Stimulated activated CD4-positive, alpha-beta T cell treated with anti-CD3 and anti-CD28 coated beads, Interleukin-4, amount 100 ng/mL, for 4 hours (primary cell): ENCODE data around the gene TECPR1.

ENCODE experiments used
- DNase-seq, 2 experiments: peaks; one replicate each; pipeline ENCODE4 v3.0.0-alpha.2; 2020

TECPR1 gene

GRCh38 chr7:98251601-98252424 lies at the start of gene TECPR1:
TSS of gene TECPR1 (minus strand) at chr7:98252232. CDS start at chr7:98246146, 6,086 bp downstream.
- peak; percentile 79 to 83 for DNase-seq

DNA sequence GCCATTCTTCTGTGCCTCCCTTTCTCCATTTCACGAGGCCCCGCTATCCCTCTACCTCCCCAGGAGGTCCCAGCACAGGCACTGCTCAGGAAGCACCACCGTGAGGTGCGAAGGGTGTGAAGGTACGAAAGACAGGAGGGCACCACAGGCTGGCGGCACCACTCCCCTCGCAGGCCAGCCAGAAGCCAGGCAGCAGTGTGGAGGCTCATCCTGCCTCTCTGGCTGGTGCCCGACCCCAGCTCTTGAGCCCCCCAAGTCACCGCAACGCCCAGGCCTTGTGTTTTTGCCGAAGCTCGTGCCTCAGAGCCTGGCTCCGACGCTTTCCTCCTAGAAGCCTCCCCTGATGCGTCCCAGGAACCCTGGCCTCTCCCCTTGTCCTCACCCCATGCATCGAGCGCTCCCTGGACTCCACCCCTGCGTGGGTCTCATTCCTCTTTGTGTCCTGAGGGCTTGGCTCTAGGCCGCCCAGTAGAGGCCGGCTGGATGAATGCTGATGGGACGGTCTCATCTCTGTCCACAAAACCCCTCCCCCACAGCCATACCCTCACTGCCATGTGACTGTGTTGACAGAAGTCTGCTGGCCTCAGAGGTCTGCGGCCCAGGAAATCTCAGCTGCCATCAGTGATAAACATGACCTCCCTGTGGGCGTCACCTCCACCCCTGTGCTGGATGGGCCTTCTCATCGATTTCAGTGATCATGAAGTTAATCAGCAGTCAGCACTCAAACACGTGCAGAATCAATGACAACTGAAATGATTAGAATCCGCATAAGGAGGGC lies 48.8 kb upstream of the TECPR1 start:
- no peak for DNase-seq

DNA sequence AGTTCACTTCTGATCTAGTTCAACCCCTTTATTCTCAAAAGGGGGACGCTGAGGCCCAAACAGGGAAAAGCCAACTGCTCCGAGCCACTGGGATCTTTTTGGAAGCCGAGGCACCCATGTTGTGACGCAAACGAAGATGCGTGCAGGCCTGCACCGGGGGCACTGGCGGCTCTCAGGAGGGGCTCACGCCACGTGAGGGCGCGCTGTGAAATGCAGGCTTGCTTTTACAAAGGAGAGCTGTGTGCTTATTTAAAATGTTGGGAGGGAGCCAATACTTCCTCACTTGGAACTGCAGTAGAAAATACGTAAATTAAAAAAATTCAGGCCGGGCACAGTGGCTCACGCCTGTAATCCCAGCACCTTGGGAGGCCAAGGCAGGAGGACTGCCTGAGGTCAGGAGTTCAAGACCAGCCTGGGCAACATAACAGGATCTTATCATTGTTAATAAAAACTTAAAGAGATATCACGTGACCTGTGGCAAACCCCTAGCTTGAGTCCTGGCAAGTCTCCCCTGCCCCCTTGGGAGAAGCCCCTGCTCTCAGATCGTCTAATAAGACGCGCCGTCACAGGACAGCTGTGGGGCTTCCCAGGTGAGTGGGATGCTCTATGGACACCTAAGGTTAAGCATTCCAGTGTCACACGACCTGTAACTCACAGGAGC lies 45.7 kb upstream of the TECPR1 start:
- DNase-seq, result no peak

- no peak for DNase-seq
These were observed 44.8 kb upstream of the TECPR1 start for GRCh38 chr7:98296833-98297232.

- DNase-seq, result no peak
These were observed 43.6 kb upstream of the TECPR1 start for GRCh38 chr7:98295467-98296192.

- no peak for DNase-seq
These were observed 42.9 kb upstream of the TECPR1 start for GRCh38 chr7:98294798-98295382.

GRCh38 chr7:98294326-98294725 lies 42.3 kb upstream of the TECPR1 start:
- DNase-seq, result no peak

- no peak for DNase-seq
These were observed 41.7 kb upstream of the TECPR1 start for GRCh38 chr7:98293746-98294145.

GRCh38 chr7:98293265-98293664 lies 41.2 kb upstream of the TECPR1 start:
- no peak for DNase-seq

- DNase-seq, result no peak
These were observed 39.7 kb upstream of the TECPR1 start for GRCh38 chr7:98291717-98292116.

GRCh38 chr7:98289333-98289875 lies 37.4 kb upstream of the TECPR1 start:
- DNase-seq, result no peak

GRCh38 chr7:98288064-98288823 lies 36.2 kb upstream of the TECPR1 start:
- no peak for DNase-seq

DNA sequence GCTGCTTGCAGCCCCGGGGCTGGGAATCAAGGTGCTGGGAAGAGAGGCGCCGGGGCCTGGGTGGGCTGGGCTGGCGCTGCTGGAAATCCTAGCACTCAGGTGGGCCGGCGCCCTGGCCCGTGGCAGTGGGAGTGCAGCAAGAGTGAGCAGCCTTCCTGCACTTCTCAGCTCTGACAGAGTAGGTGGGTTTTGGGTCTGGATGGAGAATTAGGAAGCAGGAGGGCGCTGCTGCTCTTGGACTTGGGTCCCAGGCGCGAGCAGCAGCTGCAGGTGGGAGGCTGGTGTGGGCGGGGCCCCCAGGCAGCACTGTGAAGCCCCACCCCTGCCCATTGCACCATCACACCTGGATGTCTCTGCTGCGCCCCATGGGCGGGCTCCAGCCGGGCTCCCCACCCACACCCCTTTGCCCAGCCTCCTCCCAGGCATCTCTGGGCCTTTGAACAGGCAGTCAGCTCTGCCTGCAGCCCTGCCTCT lies 35.5 kb upstream of the TECPR1 start:
- no peak for DNase-seq

GRCh38 chr7:98286701-98287485 lies 34.9 kb upstream of the TECPR1 start:
- no peak for DNase-seq

DNA sequence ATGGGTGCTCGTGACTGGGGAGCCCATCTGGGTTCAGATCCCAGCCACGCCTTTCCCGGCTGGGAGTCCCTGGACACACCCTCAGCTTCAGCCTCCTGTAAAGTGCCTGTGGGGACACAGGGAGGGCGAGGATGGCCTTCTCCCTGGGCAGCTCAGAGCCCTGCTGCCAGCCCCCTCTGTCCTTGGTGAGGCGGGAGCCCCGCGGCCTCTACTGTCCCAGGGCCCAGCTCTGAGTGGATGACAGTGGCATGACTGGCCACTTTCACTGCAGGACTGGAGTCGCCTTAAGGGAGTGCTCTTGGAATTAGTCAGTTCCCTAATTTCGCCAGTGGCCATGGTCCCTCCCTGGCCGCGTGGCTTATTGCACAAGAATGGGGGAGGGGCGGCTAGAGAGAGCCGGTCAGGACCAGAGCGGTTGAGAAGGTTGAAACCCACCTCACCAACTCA lies 34.1 kb upstream of the TECPR1 start:
- DNase-seq, result no peak

DNA sequence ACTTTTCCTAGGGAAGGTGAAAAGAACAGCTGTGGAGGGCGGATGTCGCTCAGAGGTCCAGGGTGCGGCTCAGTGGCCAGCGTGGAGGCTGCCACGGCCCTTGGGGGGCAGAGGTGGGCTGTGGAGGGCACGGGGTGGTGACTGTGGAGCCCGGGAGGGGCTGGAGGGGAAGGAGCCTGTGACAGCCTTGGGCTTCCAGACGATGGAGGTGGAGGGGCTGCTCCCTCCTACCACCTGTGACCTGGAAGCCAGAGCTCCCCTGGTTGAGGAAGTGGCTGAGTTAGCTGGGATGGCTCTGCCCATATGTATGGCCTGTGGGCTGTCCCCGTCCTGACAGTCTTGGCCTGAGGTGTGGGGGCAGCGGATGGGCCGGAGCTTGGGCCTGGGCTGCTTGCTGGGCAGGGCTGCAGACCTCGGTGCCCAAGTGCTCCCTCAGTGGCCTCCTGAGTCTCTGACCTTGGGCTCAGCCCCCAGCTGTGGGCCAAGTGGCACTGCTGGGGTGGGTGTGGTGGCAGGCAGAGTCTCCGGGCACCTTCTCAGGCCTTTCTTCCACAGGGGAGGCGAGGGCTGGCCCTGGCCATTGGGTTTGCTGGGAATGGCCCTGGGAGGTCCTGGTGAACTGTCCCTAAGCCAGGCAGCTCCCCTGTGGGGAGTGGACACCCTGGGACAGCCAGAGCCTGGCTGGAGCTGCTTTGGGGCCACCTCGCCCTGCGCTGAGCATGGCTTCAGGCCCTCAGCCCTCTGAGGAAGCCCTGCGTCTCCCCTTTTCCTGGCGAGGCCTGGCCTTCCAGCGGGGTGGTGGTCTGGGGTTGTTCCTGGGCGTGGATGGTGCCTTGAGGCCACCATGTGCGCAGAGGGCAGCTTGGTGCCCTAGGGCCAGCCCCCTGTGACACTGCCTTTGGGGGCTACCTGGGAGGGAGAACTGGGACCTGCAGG lies 33.4 kb upstream of the TECPR1 start:
- DNase-seq, result no peak

- no peak for DNase-seq
These were observed 32.5 kb upstream of the TECPR1 start for GRCh38 chr7:98284335-98285036.

DNA sequence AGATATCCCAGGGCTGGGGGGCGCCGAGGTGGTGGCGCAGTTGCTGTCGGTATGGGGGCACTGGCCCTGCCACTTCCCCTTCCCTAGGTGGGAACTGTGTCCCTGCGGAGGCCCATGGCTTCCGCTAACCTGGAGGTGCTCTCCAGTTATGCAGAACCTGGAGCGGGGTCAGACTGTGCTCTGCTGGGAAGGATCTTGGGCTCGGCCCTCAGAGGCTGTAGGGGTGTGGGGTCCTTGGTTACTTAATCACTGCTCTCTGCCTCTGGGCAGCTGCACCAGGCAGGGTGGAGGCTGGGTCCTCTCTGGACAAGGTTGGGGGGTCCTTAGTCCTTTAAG lies 31.8 kb upstream of the TECPR1 start:
- DNase-seq, result no peak
